Stimulated activated CD8-positive, alpha-beta memory T cell treated with anti-CD3 and anti-CD28 coated beads, Interleukin-15, amount 100 ng/mL, for 24 hours (primary cell): ENCODE measurements around the gene UGP2.

Source experiments
- DNase-seq: peaks from one replicate; pipeline ENCODE4 v3.0.0-alpha.2; 2020; ENCODE audit warnings: low read depth

The UGP2 gene

GRCh38 chr2:63865159-63865799 lies 23.6 kb downstream of the UGP2 start:
- DNase-seq = no peak

GRCh38 chr2:63866009-63866709 lies 24.5 kb downstream of the UGP2 start:
- no peak for DNase-seq

- no peak for DNase-seq
Observed at GRCh38 chr2:63870679-63871078, 29.0 kb downstream of the UGP2 start.

GRCh38 chr2:63871864-63872263 lies 30.2 kb downstream of the UGP2 start:
- no peak for DNase-seq

GRCh38 chr2:63872571-63873328 lies 31.1 kb downstream of the UGP2 start:
- DNase-seq = no peak

GRCh38 chr2:63874204-63875130 lies 32.8 kb downstream of the UGP2 start:
- no peak for DNase-seq

GRCh38 chr2:63875131-63875527 lies 33.4 kb downstream of the UGP2 start:
- DNase-seq = no peak

GRCh38 chr2:63875559-63876245 lies 34.0 kb downstream of the UGP2 start:
- DNase-seq = no peak

- DNase-seq = no peak
Observed at GRCh38 chr2:63876311-63876710, 34.6 kb downstream of the UGP2 start.

- no peak for DNase-seq
Observed at GRCh38 chr2:63878486-63878885, 36.8 kb downstream of the UGP2 start.

- DNase-seq = no peak
Observed at GRCh38 chr2:63879876-63880433, 38.3 kb downstream of the UGP2 start.

GRCh38 chr2:63880625-63881024 lies 38.9 kb downstream of the UGP2 start:
- DNase-seq = no peak

- DNase-seq = no peak
Observed at GRCh38 chr2:63881205-63881604, 39.5 kb downstream of the UGP2 start.

- no peak for DNase-seq
Observed at GRCh38 chr2:63882395-63883105, 40.9 kb downstream of the UGP2 start.

GRCh38 chr2:63886445-63886844 lies 44.7 kb downstream of the UGP2 start:
- no peak for DNase-seq

- no peak for DNase-seq
Observed at GRCh38 chr2:63888053-63888452, 46.4 kb downstream of the UGP2 start.

GRCh38 chr2:63888490-63889402 lies 47.0 kb downstream of the UGP2 start:
- no peak for DNase-seq

GRCh38 chr2:63890678-63891077 lies 49.0 kb downstream of the UGP2 start:
- DNase-seq = no peak

- DNase-seq = no peak
Observed at GRCh38 chr2:63891488-63892030, 49.9 kb downstream of the UGP2 start.
